Stimulated activated naive CD8-positive, alpha-beta T cell treated with anti-CD3 and anti-CD28 coated beads, Interleukin-15, Interleukin-2, amounts not matched to agents 100 U/mL and 50 U/mL, for 24 hours (primary cell): ENCODE results near the gene CPLANE2.
"Not testable (repeated sequence)": the region's sequence is repeated elsewhere in the genome, so short reads cannot be mapped to it uniquely, and the experiment has no call there.

Experiments used
- ATAC-seq: fragments of 150-1000 bp; cut with Tn5 transposase; one replicate; pipeline ENCODE4 v1.10.0; 2021
- DNase-seq: peaks from one replicate; pipeline ENCODE4 v3.0.0; 2021

Gene CPLANE2

DNA sequence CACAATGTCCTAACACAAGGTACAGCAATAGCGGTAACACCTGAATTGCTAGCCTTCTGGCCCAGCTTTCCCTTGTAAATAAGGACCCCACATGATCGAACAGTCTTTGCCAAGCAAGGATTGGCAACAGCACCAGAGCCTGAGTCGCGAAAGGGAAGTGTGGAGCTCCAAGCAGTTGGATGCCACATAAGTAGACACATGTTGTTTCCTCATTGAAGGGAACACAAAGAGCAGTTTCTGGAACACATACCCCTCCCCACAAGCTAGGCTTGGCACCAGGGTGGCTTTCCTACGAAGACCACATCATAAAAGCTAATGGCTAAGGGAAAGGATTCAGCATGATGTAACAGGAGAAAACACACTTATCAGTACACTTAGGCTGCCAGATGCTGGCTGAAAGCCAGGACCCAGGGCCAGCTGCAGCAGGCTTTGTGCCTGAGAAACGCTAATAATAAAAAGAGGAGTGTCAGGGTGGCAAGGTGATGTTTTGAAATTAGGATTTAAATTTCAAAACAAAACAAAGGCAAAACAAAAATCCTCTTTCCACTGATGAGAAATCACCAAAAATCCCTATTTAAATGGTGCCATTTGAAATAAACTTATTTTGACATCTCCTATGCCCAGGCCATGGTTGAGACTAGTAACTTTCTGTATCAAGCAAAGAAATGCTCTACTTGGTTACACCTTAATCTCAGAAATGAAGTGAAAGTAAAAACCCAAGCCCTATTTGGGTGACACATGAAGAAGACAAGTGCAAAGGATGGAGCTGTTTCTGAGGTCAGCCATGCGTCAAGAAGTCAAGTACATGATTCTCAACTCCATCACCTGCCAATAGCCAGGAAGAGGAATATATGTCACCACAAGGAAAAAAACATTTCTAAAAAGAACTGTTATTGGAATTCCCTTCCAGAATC lies 11.9 kb upstream of the CPLANE2 start:
- no peak for DNase-seq
- no peak for ATAC-seq

DNA sequence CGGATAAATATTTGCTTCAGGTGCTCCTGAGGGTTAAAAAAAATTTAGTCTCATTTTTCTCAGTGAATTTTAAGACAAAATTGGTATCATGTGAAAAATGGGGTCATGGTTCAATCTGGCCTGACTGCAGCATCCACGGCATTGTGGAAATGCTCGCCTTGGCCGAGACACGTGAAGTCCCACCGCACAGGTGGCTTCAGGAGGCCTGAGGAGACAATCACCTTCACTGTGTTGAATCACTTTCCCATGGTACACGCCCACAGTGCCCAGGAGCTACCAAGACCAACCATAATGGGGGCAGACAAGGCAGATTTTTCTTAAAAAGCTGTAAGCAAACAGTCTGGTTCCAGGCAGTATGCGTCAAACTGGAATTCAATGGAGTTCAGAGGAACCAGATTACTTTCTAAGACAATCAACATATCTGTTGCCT lies 11.0 kb upstream of the CPLANE2 start:
- no peak for ATAC-seq

DNA sequence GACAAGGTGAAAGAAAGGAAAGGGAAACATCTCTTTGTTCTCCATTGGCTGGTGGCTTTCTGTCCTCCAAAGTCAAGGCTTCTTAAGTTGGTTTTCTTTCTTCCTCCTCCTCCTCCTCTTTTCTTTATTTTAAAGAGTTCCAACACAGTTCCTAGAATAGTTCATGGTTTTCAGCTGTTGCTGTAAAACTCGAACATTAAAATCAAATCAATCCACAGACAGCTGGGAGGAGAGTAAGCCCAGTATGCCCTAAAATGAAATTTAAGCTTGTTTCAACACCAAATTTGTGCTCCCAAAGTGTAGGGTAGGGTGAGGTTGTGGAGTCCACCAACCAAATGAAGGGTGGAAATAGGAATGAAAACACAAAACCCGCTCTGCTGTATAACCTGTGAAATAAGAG lies 10.5 kb upstream of the CPLANE2 start:
- ATAC-seq: no peak
- no peak for DNase-seq

More for the DNA sequence above, 11.0 kb upstream of the CPLANE2 start:
- DNase-seq: no peak

DNA sequence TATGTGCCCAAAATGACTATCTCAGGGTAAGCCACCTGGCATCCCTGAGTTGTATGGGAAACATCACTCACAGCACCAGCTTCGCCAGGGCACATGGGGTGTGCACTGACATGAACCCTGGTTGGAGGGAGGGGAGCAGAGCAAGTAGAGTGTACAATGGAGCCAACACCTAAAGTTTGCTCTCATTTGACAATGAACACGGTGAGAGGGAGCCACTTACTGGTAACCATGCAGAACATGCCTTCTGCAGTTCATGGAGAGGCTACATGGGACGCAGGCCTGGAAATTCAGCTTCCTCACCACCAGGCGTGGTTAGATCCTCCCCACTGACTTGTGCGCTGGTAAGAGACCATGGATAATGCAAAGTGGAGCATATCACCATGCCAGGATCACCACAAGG lies 10.0 kb upstream of the CPLANE2 start:
- DNase-seq: no peak
- no peak for ATAC-seq

DNA sequence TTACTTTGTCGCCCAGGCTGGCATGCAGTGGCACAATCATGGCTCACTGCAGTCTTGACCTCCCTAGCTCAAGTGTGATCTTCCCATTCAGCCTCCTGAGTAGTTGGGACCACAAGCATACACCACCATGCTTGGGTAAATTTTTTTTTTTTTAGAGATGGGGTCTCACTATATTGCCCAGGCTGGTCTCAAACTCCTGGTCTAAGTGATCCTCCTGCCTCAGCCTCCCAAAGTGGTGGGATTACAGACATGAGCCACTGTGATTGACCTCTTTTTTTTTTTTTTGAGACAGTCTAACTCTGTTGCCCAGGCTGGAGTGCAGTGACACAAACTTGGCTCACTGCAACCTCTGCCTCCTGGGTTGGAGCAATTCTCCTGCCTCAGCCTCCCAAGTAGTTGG lies 9.3 kb upstream of the CPLANE2 start:
- ATAC-seq, DNase-seq: not testable (repeated sequence)

DNA sequence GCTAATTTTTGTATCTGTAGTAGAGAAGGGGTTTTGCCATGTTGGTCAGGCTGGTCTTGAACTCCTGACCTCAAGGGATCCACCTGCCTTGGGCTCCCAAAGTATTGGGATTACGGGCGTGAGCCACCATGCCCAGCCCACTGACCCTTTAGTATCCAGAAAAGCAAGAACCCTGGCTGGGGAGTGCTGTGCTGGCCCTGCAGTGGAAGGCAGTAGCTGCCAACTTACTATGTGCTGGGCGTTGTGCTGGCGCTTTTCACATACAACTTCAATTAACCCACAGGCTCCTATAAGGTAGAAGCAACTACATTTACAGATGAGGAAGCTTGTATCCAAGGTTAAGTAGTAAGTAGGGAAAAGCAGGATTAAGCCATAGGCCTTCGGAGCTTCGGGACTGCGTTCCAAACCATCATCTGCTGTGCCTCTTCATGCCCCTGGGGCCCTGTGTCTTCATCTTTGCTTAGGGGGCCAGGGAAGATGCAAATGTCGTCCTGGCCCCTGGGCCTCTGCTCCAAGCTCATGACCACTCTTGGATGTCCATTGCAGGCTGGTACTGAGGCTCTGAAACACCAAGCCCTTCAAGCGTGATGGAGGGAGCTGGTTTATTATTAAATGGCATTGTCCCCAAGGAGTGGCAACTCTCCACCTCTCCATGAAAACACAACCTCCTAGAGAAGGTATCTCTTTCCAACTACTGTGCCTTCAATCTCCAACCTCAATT lies 8.7 kb upstream of the CPLANE2 start:
- DNase-seq (no peak), ATAC-seq (no peak)

DNA sequence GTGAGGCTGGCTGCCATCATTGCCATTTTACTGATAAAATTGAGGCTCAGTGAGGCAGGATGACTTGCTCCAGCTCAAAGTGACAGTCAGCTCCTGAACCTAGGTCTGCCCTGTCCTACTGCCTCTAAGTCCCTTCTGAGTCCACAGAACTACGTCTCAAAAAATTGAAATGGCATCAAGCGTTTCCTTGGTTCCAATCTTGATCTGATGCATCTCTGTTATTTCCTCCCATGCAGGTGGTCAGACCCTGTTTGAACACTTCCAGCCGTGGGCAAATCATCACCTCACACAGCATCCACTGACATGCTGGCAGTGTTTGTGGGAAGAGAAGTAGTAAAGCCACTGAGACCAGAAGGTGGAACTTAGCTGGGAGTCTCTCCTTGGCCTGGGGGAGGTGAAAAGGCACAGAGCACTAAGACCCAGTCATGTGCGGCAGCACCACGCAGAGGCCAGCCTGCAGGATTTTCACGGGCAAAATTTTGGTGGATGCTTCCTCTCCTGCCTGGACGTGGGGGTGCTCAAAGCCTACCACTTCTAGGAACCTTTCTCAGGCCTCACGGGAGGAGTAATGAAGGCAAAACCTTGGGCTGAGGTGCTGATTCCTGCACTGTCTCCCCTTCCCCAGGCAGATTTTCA lies 7.8 kb upstream of the CPLANE2 start:
- DNase-seq: no peak
- ATAC-seq: no peak

DNA sequence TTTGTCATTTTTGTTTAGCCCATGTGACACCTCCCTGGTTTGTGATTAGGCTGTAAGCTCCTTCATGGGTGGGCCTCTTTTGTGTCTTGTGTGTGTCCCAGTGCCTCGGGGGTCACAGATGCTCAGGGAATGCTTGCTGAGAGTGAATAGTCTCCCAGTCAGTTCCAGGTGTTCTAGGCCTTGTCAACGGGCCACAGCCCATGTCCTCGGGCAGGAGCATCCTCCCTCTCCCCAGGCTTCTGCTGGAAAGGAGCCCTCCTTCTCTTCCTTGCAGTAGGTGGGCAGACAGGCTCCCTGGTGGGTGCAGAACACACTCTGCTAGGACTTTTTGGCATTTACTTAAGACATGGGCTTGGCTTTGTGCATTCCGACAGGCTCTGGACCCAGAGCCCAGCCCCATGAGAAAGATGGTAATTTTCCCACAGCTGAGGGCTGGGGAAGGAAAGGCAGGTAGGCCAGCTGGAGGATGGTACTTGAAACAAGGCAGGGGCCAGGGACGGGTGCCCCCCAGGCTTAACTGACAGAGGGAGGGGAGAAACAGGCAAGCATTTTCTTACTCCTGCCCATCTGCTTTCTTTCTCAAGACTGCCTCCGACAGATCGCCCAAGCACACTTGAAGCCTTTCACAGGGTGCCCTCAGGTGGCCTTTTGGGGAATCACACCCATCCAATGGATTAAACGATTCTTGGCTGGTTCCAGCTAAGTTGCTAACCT lies 7.1 kb upstream of the CPLANE2 start:
- peak; percentile 51 for ATAC-seq
- peak; percentile 77 for DNase-seq

DNA sequence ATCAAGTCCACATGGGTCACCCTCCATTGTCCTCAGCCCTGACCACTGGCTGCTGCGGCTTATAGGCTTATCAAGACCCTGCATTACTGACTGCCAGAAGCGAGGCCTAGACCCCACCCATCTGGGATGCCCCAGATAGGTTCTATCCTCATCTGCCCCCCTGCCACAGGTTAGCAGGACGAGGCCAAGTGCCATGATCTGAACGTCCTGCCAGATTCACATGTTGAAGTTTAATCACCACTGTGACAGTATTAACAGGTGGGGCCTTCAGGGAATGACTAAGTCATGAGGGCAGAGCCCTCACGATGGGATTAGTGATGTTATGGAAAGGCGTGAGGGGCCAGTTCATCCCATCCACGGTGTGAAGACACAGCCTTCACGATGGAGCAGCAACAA lies 6.2 kb upstream of the CPLANE2 start:
- no peak for DNase-seq
- ATAC-seq: no peak

DNA sequence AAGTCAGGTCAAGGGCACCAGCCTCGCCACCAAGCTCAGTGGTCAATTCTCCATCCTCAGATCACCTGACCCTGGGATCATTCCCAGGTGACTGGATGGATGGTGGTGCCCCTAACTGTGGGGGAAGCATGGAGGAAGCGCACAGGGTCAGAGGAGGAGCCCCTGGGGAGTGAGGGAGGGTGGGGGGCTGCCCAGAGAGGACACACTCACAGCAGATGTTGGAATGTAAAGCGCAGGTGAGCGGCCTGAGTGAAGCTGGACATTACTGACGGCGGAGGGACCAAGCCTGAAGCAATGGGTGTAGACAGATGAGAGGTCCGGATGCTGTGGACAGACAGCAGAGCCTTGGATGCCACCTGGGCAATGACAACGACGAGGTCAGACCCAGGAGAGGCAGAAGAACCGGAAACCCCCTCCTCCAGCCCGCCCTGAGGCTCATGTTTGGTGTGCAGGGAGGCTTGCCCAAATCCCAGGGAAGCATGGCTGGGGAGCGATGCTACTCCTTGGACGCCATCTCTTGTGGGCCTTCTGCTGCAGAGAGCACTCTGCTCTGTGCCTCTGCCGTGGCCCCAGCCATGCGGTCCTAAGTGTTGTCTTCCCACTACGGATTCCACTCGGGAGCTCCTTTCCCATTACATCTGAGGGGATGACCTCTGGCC lies 5.7 kb upstream of the CPLANE2 start:
- DNase-seq (no peak), ATAC-seq (no peak)

DNA sequence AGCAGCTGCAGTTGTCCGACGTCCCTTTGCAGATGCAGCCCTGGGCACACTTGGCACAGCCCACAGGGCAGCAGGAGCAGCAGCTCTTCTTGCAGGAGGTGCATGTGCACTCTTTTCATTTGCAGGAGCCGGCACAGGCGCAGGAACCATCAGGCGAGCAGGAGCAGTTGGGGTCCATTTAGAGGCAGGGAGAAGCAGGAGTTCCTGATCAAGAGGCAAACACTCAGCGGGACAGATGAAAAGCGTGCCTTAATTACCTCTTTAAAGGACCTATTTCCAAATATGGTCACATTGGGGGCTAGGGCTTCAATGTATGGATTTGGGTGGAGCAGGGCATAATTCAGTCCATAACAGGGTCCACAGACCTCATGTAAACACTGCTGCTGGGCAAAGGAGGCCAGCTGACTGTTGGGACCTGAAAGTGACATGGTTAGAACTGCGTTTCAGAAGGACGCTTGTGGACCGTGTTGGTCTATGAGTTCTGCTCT lies 4.3 kb upstream of the CPLANE2 start:
- ATAC-seq (no peak), DNase-seq (no peak)

DNA sequence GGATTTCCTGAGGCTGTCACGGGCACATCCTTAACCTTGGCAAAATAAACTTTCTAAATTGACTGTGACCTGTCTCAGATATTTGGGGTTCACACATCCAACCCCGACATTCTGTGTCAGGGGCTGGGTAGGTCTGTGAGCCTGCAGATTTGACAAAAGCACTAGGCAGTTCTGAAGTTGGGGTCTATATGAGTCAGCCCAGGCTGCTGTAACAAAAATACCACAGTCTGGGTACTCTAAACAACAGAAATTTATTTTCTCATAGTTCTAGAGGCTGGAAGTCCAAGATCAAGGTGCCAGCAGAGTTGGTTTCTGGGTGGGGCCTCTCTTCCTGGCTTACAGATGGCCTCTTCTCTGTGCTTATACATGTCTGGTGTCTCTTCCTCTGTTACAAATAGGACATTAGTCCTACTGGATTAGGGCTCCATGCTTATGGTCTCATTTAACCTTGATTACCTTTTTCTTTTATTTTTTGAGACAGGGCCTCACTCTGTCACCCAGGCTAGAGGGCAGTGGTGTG lies 3.0 kb upstream of the CPLANE2 start:
- DNase-seq: no peak
- no peak for ATAC-seq

DNA sequence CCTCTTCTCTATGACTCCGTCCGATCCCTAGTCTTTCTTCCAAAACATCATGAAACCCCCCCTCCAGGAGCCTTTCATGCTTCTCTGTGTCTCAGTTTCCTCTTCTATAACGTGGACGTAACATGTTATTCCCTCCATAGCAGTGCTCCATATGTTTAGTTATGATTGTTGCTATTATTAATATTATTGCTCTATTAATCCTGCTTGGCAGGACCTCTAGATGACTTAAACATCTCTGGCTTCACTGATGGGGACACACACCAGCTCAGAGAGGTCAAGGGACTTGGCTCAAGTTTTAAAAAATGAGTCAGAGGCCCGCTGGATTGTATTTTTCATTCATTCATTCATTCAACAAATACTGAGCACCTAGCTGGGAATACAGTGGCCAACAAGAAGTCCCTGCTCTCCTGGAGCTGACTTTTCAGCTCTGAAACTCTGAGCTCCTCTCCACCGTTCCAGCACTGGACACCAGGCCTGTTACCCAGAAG lies 404 bp upstream of the CPLANE2 start:
- DNase-seq: no peak

DNA sequence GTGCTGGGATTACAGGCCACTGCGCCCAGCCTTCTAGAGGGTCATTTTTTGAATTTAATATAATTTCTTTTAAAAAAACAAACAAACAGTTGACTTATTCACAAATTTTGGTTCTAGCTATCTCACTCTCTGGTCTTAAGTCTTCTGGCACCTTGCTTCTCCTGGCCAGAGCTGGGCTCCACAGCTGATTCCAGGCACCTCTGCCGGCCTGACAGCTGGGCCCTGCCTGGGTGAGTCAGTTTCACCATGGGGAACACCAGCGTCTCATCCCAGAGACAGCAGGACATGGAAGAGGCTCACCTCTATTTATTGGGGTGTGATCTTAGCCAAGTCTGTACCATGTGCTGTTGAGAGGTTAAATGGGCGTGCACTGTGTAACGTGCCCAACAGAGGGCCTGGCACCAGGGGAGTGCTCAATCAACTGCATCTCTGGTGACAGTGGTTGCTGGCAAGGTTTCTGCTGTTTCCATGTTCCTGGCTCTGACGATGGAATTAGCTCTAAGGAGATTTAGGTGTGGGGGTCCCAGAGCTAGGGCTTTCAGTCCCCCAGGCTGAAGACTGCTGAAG lies 956 bp downstream of the CPLANE2 start:
- DNase-seq (peak; percentile 49), ATAC-seq (peak; percentile 70)

More for the DNA sequence above, 404 bp upstream of the CPLANE2 start:
- no peak for ATAC-seq

DNA sequence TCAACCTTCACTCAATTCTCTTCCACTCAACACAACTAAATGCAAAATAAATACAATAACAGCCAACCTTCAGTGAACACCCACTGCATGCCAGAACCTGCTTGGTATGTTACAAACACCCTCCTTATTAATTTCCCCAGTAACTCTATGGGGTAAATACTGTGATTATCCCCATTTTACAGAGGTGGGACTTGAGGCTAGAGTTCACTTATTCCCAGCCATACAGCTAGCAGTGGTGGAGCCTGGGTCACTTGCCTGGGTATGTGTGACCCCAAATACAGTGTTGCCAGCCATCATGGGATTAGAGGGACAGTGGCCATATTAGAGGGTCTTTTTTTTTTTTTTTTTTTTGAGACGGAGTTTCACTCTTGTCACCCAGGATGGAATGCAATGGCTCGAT lies 1.6 kb downstream of the CPLANE2 start:
- DNase-seq: no peak
- no peak for ATAC-seq

DNA sequence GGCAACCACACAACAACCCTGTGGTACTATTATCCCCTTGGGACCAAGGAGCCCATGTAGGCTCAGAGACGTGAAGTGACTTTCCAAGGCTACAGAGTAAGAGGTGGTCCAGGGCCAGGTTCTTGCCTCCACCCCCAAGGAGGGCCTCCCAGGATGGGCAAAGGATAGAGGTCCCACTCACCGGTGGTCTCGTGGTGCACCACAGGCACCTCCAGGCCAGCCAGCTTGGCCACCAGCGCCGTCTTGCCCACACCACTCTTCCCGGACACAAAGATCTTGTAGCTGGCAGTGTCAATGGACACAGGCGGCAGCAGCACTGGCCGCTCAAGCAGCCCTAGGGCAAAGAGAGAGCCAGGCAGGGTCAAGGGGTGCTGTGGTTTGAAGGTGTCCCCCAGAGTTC lies 3.6 kb downstream of the CPLANE2 start:
- no peak for DNase-seq
- no peak for ATAC-seq

DNA sequence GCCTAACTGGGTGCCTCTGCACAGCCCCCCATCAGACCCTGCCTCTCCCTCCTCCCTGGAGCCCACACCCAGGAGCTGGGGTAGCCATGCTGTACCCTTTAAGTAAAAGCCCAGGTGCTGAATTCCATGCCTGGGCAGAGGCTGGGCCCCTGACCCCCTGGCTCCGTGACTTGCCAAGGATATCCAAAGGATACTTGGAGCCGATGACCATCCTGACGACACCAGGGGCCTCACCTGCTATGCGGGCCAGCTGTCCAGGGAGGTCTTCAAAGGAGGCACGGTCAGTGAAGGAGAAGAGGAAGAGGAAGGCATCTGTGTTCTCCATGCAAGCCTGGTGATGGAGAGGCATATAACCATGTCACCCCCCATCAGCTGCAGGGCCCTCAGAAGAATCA lies 4.7 kb downstream of the CPLANE2 start:
- ATAC-seq (no peak), DNase-seq (no peak)

DNA sequence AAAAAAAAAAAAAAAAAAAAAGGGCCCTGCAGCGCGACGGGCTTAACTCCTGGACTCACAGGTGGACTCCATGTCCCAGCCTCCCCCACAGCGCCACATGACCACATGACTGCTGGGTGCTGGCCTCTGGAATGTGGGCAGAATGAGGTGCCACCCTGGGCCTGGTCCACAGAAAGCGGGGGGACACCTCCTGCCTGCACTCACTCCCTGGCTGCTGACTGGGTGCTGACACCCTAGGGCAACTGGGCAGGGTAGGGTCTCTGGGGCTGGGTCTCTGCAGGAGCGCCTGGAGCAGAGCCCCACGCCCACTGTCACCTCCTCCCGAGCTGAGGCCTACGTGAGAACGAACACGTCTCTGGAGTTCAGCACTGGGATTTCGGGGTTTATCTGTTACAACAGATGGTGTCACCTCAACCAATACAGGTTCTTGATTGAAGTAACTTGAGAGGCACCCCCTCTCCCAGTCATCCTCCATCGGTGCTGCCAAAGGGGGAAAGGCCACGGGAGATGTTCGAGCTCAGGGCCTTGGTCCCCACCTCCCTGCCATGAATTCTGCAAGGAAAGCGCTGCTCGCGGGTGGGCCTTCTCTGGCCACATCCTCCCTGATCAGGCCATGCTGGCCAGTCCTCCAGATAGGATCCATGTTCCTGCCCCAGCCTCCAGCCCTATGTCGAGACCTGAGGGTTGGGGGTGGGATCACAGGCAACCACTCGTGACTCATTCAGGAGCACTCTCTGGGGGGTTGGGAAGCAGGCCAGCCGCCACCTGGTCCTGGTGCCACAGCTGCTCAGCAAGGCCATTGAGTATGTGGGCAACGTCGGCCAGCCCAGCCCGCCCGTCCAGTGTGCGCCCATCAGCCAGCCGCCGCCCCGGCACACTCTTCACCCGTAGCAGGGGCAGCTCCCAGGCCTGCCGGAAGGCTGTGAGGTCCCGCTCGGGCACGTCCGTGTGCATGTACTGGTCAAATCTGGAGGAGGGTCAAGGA lies 5.4 kb downstream of the CPLANE2 start:
- ATAC-seq: no peak
- no peak for DNase-seq

DNA sequence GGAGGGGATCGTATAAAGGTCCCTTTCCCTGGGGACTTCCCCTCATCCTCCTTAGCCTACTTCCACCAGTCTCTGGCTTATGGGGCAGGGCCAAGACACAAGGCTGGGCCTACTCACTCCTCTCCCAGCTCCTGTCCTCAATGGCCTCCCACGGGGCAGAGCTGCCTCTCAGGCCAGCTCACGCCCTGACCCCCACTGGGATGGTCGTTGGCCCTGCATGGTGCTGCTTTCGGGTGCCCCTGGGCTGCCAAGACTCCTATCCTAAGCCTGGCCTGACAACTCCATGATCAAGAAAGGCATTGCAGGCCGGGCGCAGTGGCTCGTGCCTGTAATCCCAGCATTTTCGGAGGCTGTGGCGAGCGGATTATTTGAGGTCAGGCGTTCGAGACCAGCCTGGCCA lies 6.2 kb downstream of the CPLANE2 start:
- ATAC-seq: no peak

More for the DNA sequence above, 6.2 kb downstream of the CPLANE2 start:
- no peak for DNase-seq
